ENCODE measurements around the gene ANO2. TPM values are rescaled to one million over a fixed set of nuclear protein-coding genes. Genes with fewer than 3 reads are reported as not detected.

The ANO2 gene
- total RNA-seq, 2 donors from 2014 or later: 14.3 to 28.5 TPM

DNA sequence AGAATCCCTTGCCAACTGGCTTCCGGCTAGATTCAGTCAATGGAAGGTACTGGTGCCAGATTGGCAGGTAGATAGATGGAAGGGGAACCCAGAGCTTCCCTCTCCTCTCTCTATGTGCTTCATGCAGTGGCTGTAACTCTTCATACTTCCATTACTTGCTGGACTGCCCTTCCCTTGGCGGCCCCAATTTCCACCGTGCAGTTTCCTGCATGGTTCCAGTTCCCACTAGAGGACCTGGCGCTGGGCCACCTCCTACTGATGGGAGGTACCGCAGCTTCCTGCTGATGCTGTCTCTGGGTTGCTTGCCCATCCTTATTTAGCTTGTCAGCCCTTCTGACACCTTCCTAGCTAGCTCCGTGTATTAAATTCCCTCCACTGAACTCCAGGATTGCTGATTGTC, 226.4 kb downstream of the ANO2 start:
- Histone ChIP-seq H3K4me1 (ENCODE audit: control insufficient read depth, insufficient read depth, low read length) (no peaks in the 10 kb centered on the region), H3K4me3 (ENCODE audit: low read length) (no peak overlapping the region), H3K27ac (ENCODE audit: low read depth, low read length) (no peak overlapping the region), H3K36me3 (ENCODE audit: control insufficient read depth, insufficient read depth, low read length) (no peaks in the 10 kb centered on the region), H3K9ac (ENCODE audit: extremely low read depth, low read length, poor library complexity, severe bottlenecking) (no peak overlapping the region), H3K27me3 (ENCODE audit: control insufficient read depth, insufficient read depth, low read length, poor library complexity, severe bottlenecking) (peaks cover 6% of the 10 kb centered on the region), H3K9me3 (ENCODE audit: control insufficient read depth, low read length) (no peaks in the 10 kb centered on the region)
- peaks cover 4% of the 10 kb centered on the region for H3K27me3 Mint-ChIP-seq (ENCODE audit: insufficient read depth)
- H3K9me3 Mint-ChIP-seq: no peaks in the 10 kb centered on the region
- H3K4me1 Mint-ChIP-seq: no peaks in the 10 kb centered on the region
- no peaks in the 10 kb centered on the region for H3K36me3 Mint-ChIP-seq (ENCODE audit: low read depth)
- H3K27ac Mint-ChIP-seq: no peak overlapping the region
- TF ChIP-seq, protein P1, sequence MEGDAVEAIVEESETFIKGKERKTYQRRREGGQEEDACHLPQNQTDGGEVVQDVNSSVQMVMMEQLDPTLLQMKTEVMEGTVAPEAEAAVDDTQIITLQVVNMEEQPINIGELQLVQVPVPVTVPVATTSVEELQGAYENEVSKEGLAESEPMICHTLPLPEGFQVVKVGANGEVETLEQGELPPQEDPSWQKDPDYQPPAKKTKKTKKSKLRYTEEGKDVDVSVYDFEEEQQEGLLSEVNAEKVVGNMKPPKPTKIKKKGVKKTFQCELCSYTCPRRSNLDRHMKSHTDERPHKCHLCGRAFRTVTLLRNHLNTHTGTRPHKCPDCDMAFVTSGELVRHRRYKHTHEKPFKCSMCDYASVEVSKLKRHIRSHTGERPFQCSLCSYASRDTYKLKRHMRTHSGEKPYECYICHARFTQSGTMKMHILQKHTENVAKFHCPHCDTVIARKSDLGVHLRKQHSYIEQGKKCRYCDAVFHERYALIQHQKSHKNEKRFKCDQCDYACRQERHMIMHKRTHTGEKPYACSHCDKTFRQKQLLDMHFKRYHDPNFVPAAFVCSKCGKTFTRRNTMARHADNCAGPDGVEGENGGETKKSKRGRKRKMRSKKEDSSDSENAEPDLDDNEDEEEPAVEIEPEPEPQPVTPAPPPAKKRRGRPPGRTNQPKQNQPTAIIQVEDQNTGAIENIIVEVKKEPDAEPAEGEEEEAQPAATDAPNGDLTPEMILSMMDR (conservative IDR thresholded peaks at IDR 0.05): no peak
- no peak overlapping the region for H3K4me3 Mint-ChIP-seq
- DNase-seq: no peak
- 94 to 98% methylated on average over 5 to 6 of the region's 6 CpGs for WGBS, 2 experiments (ENCODE audit: insufficient coverage in 1 of 2, insufficient read length in 1 of 2)

DNA sequence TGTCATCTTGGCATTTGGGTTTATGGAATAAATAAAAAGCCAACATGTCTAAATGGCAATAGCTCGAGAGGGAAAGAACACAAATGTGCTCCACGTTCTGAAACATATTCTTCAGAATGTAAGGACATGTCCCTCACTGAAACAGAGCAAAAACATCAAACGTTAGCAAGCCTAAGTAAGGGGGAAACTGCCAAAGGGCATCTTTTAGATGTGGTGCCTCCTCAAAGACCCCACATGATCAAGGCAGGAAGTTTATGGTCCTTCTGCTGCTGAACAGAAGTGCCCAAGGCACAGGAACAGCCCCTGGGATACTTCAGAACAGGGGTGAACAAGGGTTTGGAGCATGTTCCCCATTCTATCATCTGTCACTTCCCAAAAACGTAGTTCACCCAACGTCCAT, 227.0 kb downstream of the ANO2 start:
- Mint-ChIP-seq H3K36me3 (ENCODE audit: low read depth) (no peaks in the 10 kb centered on the region), H3K4me1 (no peaks in the 10 kb centered on the region), H3K9me3 (no peaks in the 10 kb centered on the region), H3K27ac (no peak overlapping the region), H3K4me3 (no peak overlapping the region), H3K27me3 (ENCODE audit: insufficient read depth) (peaks cover 4% of the 10 kb centered on the region)
- H3K27me3 ChIP-seq (ENCODE audit: control insufficient read depth, insufficient read depth, low read length, poor library complexity, severe bottlenecking): peaks cover 6% of the 10 kb centered on the region
- H3K27ac ChIP-seq (ENCODE audit: low read depth, low read length): no peak overlapping the region
- H3K36me3 ChIP-seq (ENCODE audit: control insufficient read depth, insufficient read depth, low read length): no peaks in the 10 kb centered on the region
- no peak overlapping the region for H3K4me3 ChIP-seq (ENCODE audit: low read length)
- H3K9ac ChIP-seq (ENCODE audit: extremely low read depth, low read length, poor library complexity, severe bottlenecking): no peak overlapping the region
- no peaks in the 10 kb centered on the region for H3K4me1 ChIP-seq (ENCODE audit: control insufficient read depth, insufficient read depth, low read length)
- H3K9me3 ChIP-seq (ENCODE audit: control insufficient read depth, low read length): no peaks in the 10 kb centered on the region
- DNase-seq: no peak
- WGBS, 2 experiments (ENCODE audit: insufficient coverage in 1 of 2, insufficient read length in 1 of 2): 86 to 90% methylated on average over 5 of the region's 5 CpGs
- TF ChIP-seq, protein P1 (conservative IDR thresholded peaks at IDR 0.05): no peak

DNA sequence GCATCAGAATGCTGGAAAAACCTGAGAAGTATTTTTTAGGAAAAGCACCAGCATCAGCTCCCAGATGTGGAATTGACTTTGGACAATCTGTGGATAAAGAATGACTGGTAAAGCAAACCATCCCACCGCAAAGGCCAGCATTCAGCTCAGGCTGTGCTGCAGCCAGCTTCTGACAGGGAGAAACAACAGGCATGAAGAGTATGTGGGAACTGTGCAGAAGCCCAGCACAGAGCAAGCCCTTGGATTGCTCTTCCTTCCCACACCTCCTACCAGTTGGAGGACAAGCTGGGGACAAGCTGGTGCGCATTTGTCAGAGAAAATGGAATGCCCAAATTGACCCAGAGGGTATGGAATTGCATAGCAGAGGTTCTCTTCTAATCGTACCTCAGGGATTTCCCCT, 228.1 kb downstream of the ANO2 start:
- H3K9me3 Mint-ChIP-seq: no peaks in the 10 kb centered on the region
- no peaks in the 10 kb centered on the region for H3K36me3 Mint-ChIP-seq (ENCODE audit: low read depth)
- no peak overlapping the region for H3K27ac ChIP-seq (ENCODE audit: low read depth, low read length)
- 90 to 96% methylated on average over 2 to 3 of the region's 3 CpGs for WGBS, 2 experiments (ENCODE audit: insufficient coverage in 1 of 2, insufficient read length in 1 of 2)
- H3K27me3 ChIP-seq (ENCODE audit: control insufficient read depth, insufficient read depth, low read length, poor library complexity, severe bottlenecking): peaks cover 6% of the 10 kb centered on the region
- no peak overlapping the region for H3K4me3 ChIP-seq (ENCODE audit: low read length)
- no peaks in the 10 kb centered on the region for H3K4me1 ChIP-seq (ENCODE audit: control insufficient read depth, insufficient read depth, low read length)
- no peaks in the 10 kb centered on the region for H3K36me3 ChIP-seq (ENCODE audit: control insufficient read depth, insufficient read depth, low read length)
- no peak overlapping the region for H3K9ac ChIP-seq (ENCODE audit: extremely low read depth, low read length, poor library complexity, severe bottlenecking)
- H3K4me3 Mint-ChIP-seq: no peak overlapping the region
- TF ChIP-seq, protein P1 (conservative IDR thresholded peaks at IDR 0.05): no peak
- H3K9me3 ChIP-seq (ENCODE audit: control insufficient read depth, low read length): no peaks in the 10 kb centered on the region
- H3K27ac Mint-ChIP-seq: no peak overlapping the region
- H3K27me3 Mint-ChIP-seq (ENCODE audit: insufficient read depth): peaks cover 7% of the 10 kb centered on the region
- peak; percentile 28 for DNase-seq
- H3K4me1 Mint-ChIP-seq: no peaks in the 10 kb centered on the region

All from endodermal cell (in vitro differentiated cells).